Spleen (tissue), 11 donors: ENCODE data around the gene DCAKD. TPM values are rescaled to one million over a fixed set of nuclear protein-coding genes. Genes with fewer than 3 reads are reported as not detected.

Experiments used
- DNase-seq: peaks from one replicate; pipeline ENCODE4 v3.0.0-alpha.2; 2020
- H3K27ac ChIP-seq, 8 donors: fragments of 200-600 bp; sonication (generic) in 7 of 8; 1 replicate in 4 of 8; 2 replicates in 4 of 8; pipeline versions ENCODE4 v1.5.0 to v1.8.0; 2016 to 2021; ENCODE audit warnings: inconsistent platforms in 4 of 8, mild to moderate bottlenecking in 4 of 8, moderate library complexity in 1 of 8
- H3K27me3 ChIP-seq, 7 donors: fragments of 200-600 bp; sonication (generic) in 6 of 7; replicated peaks in 1 of 7; 1 replicate in 4 of 7; 2 replicates in 3 of 7; pipeline versions ENCODE4 v1.5.0 to v1.8.0; 2016 to 2021; ENCODE audit warnings: inconsistent platforms in 3 of 7, mild to moderate bottlenecking in 1 of 7
- H3K36me3 ChIP-seq, 6 donors: fragments of 200-600 bp; sonication (generic) in 5 of 6; 1 replicate in 4 of 6; 2 replicates in 2 of 6; pipeline versions ENCODE4 v1.5.0 to v1.8.0; 2016 to 2021; ENCODE audit warnings: inconsistent platforms in 2 of 6
- H3K4me1 ChIP-seq, 6 donors: fragments of 200-600 bp; sonication (generic) in 5 of 6; 1 replicate in 3 of 6; 2 replicates in 3 of 6; pipeline versions ENCODE4 v1.5.0 to v1.8.0; 2016 to 2021; ENCODE audit warnings: inconsistent platforms in 3 of 6
- H3K4me3 ChIP-seq, 8 donors: fragments of 200-600 bp; sonication (generic) in 7 of 8; 1 replicate in 4 of 8; 2 replicates in 4 of 8; pipeline versions ENCODE4 v1.5.0 to v1.8.0; 2016 to 2021; ENCODE audit warnings: inconsistent platforms in 4 of 8, mild to moderate bottlenecking in 4 of 8, moderate library complexity in 2 of 8
- H3K9me3 ChIP-seq, 8 donors: fragments of 200-600 bp; sonication (generic) in 7 of 8; 1 replicate in 4 of 8; 2 replicates in 4 of 8; pipeline versions ENCODE4 v1.5.0 to v1.8.0; 2016 to 2021; ENCODE audit warnings: inconsistent platforms in 4 of 8
- CTCF ChIP-seq, 11 experiments: fragments of 200-600 bp in 7 of 11; fragments of 450-650 bp in 4 of 11; sonication (generic) in 4 of 11; IDR thresholded peaks in 8 of 11; conservative IDR thresholded peaks in 3 of 11; 1 replicate in 7 of 11; 2 replicates in 4 of 11; pipeline versions ENCODE4 v1.4.0 to v1.8.0; 2016 to 2021; ENCODE audit warnings: antibody characterized with exemption in 11 of 11, inconsistent platforms in 4 of 11, mild to moderate bottlenecking in 1 of 11
- POLR2A ChIP-seq, 3 donors: fragments of 450-650 bp; IDR thresholded peaks; one replicate each; pipeline ENCODE4 v1.5.1; 2017; ENCODE audit warnings: antibody characterized with exemption in 3 of 3, mild to moderate bottlenecking in 1 of 3
- POLR2AphosphoS5 ChIP-seq, 3 donors: sonication (generic); formaldehyde crosslinking; IDR thresholded peaks; one replicate each; pipeline ENCODE4 v1.5.1; 2017; ENCODE audit warnings: antibody characterized with exemption in 3 of 3
- WGBS, 5 donors: extraction: QIAGEN DNeasy Blood & Tissue Kit in 3 of 5; methylation state at CpG; one replicate each; pipeline versions ENCODE4 v1.1.5 to v1.1.7; 2013 to 2018; 5-methylcytosine and 5-hydroxymethylcytosine counted together
- intact Hi-C: fragments of 100-400 bp; cut with DNase I; formaldehyde crosslinking; loops from one replicate; pipeline ENCODE4 v1.15.0; 2023; ENCODE audit warnings: low total_unique reads
- polyA plus RNA-seq, 3 donors: library from polyadenylated mRNA; stranded (reverse); fragments of 200-250 nt; gene quantifications; one replicate each; pipeline ENCODE4 v1.2.1, GENCODE V29; 2013
- total RNA-seq, 7 donors: library from RNA; depleted of rRNA in 3 of 7; stranded (reverse); fragments of >200 nt in 3 of 7; fragmentation: NEBNext Ultra II Directional in 4 of 7; extraction: Animal tissue kit (Norgen Biotek cat#: 25700) in 4 of 7; gene quantifications; one replicate each; pipeline versions ENCODE4 v1.1.0 to v1.2.1, GENCODE V29; 2016 to 2021
- donor health status: healthy with polysubstance abuse.
- donor health status: DM: no; HTN: no; CAD: no; lungs with moderate emphysema.
- donor health status: DM: no; HTN: no; CAD: no.
- donor health status: Bipolar disorder and iron deficiency.
- donor health status: healthy.
- donor health status: DM: no; HTN: no; CAD: no.
- donor health status: DM: yes; HTN: yes; CAD: no.

The DCAKD gene
- total and polyA plus RNA-seq, 10 donors = 7.2 to 23.7 (median 19.3) TPM

- TF ChIP-seq POLR2AphosphoS5 (IDR thresholded peaks at IDR 0.05) (no peak), CTCF (IDR thresholded peaks at IDR 0.05 in 8 of 11, conservative IDR thresholded peaks at IDR 0.05 in 3 of 11) (no peak), POLR2A (IDR thresholded peaks at IDR 0.05) (no peak)
- H3K9me3 ChIP-seq = no peaks in the 10 kb centered on the region
- H3K27me3 ChIP-seq = peaks cover 0 to 54% (median 32%) of the 10 kb centered on the region in 7 donors
- no peak for DNase-seq
- H3K36me3 ChIP-seq = no peaks in the 10 kb centered on the region
- H3K4me1 ChIP-seq = peaks cover 14 to 49% (median 38%) of the 10 kb centered on the region in 6 donors
- WGBS, 5 donors = 21 to 67% (median 34%) methylated on average over 2 to 4 of the region's 4 CpGs
- H3K27ac ChIP-seq = no peak overlapping the region
- peak overlapping the region in 7 of 8 donors; percentile 32 to 75 (median 45) for H3K4me3 ChIP-seq
- intact Hi-C loops = loop anchor here (5.0 kb wide), 1 partner anchor 51 kb away; the partner anchor contains the start of gene C1QL1
These were observed 33.0 kb downstream of the DCAKD start for GRCh38 chr17:45018514-45018847.

GRCh38 chr17:45016823-45017222, 34.6 kb downstream of the DCAKD start:
- WGBS, 5 donors = 75 to 80% (median 79%) methylated on average over 5 of the region's 5 CpGs
- no peak for TF ChIP-seq CTCF (IDR thresholded peaks at IDR 0.05 in 8 of 11, conservative IDR thresholded peaks at IDR 0.05 in 3 of 11)
- TF ChIP-seq POLR2AphosphoS5 (IDR thresholded peaks at IDR 0.05) = no peak
- TF ChIP-seq POLR2A (IDR thresholded peaks at IDR 0.05) = no peak
- peaks cover 14 to 41% (median 32%) of the 10 kb centered on the region in 6 donors for H3K4me1 ChIP-seq
- H3K27ac ChIP-seq = no peak overlapping the region
- no peaks in the 10 kb centered on the region for H3K9me3 ChIP-seq
- no peaks in the 10 kb centered on the region for H3K36me3 ChIP-seq
- intact Hi-C loops = loop anchor here (5.0 kb wide), 1 partner anchor 50 kb away; the partner anchor contains the start of gene C1QL1
- H3K4me3 ChIP-seq = no peak overlapping the region
- no peak for DNase-seq
- H3K27me3 ChIP-seq = peaks cover 0 to 49% (median 32%) of the 10 kb centered on the region in 7 donors

- no peak for DNase-seq
- H3K27me3 ChIP-seq = peaks cover 0 to 43% (median 27%) of the 10 kb centered on the region in 7 donors
- H3K9me3 ChIP-seq = no peaks in the 10 kb centered on the region
- no peaks in the 10 kb centered on the region for H3K36me3 ChIP-seq
- intact Hi-C loops = loop anchor here (5.0 kb wide), 1 partner anchor 49 kb away; the partner anchor contains the start of gene C1QL1
- no peak overlapping the region for H3K27ac ChIP-seq
- TF ChIP-seq POLR2A (IDR thresholded peaks at IDR 0.05) = no peak
- no peak for TF ChIP-seq POLR2AphosphoS5 (IDR thresholded peaks at IDR 0.05)
- TF ChIP-seq CTCF (IDR thresholded peaks at IDR 0.05 in 8 of 11, conservative IDR thresholded peaks at IDR 0.05 in 3 of 11) = no peak
- no peak overlapping the region for H3K4me3 ChIP-seq
- peaks cover 8 to 35% (median 26%) of the 10 kb centered on the region in 6 donors for H3K4me1 ChIP-seq
- 75 to 84% (median 78%) methylated on average over 7 of the region's 7 CpGs for WGBS, 5 donors
These were observed 35.2 kb downstream of the DCAKD start for GRCh38 chr17:45016237-45016636.

- intact Hi-C loops = no loop called here
- TF ChIP-seq POLR2AphosphoS5 (IDR thresholded peaks at IDR 0.05) (no peak), POLR2A (IDR thresholded peaks at IDR 0.05) (no peak), CTCF (IDR thresholded peaks at IDR 0.05 in 8 of 11, conservative IDR thresholded peaks at IDR 0.05 in 3 of 11) (no peak)
- WGBS, 5 donors = 79 to 89% (median 81%) methylated on average over 13 to 17 of the region's 17 CpGs
- H3K4me1 ChIP-seq = peaks cover 0 to 6% (median 3%) of the 10 kb centered on the region in 6 donors
- peaks cover 0 to 14% (median 3%) of the 10 kb centered on the region in 7 donors for H3K27me3 ChIP-seq
- H3K36me3 ChIP-seq = no peaks in the 10 kb centered on the region
- no peaks in the 10 kb centered on the region for H3K9me3 ChIP-seq
- DNase-seq = no peak
- no peak overlapping the region for H3K27ac ChIP-seq
- no peak overlapping the region for H3K4me3 ChIP-seq
These were observed 38.1 kb downstream of the DCAKD start for GRCh38 chr17:45013021-45013997.
